ENCODE results near the gene SNX25.

DNA sequence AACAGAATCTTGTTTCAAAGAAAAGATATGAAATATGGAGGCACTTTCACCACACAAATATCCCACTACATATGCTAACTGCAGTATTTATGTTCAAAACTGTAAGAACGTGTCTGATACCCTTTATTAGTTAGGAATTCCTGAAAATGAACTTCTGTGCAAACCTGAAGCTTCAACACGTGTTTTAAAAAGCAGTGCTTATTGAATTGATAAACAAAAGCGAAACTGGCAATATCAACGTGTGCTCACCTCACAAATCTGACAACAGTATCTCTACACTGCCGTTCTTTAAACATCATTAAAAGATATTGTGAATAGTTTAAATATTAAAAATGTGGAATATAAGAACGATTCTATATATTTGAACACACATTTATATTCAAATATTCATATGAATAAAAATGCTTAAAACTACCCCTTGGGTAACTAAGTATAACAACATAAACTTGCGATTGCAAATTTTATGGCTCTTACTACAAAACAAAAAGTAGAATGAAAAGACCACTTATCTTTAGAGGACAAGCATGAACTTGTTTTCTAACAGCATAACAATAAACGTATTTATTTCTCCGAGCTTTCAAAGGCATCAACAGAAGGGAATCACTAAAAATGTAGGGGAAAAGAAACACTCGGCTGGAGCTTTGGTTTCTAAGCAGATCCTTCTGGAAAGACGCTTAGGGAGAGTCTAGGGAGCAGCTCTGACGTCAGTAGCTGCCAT is 186.0 kb downstream of the SNX25 start, which contains the start of gene LRP2BP:
- TF ChIP-seq, protein P1, sequence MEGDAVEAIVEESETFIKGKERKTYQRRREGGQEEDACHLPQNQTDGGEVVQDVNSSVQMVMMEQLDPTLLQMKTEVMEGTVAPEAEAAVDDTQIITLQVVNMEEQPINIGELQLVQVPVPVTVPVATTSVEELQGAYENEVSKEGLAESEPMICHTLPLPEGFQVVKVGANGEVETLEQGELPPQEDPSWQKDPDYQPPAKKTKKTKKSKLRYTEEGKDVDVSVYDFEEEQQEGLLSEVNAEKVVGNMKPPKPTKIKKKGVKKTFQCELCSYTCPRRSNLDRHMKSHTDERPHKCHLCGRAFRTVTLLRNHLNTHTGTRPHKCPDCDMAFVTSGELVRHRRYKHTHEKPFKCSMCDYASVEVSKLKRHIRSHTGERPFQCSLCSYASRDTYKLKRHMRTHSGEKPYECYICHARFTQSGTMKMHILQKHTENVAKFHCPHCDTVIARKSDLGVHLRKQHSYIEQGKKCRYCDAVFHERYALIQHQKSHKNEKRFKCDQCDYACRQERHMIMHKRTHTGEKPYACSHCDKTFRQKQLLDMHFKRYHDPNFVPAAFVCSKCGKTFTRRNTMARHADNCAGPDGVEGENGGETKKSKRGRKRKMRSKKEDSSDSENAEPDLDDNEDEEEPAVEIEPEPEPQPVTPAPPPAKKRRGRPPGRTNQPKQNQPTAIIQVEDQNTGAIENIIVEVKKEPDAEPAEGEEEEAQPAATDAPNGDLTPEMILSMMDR (IDR thresholded peaks at IDR 0.05) = no peak
- TF ChIP-seq POLR2A (IDR thresholded peaks at IDR 0.05) = no peak
